Activated T-helper 2 cell treated with anti-CD3 and anti-CD28 coated beads, Interferon-gamma antibody, Interleukin-2, Interleukin-4, amounts not matched to agents 10 μg/mL and 5 μg/mL and 100 μg/mL, durations not matched to agents 14 hours and 24 hours and 36 hours (primary cell): ENCODE results near the gene LCP1. TPM values are rescaled to one million over a fixed set of nuclear protein-coding genes. Genes with fewer than 3 reads are reported as not detected.
A peak's percentile ranks its signal among the peaks of the same experiment; 100 is the strongest.

Experiments
- DNase-seq: peaks from one replicate; pipeline ENCODE4 v3.0.0; 2021; ENCODE audit warnings: low spot score
- H3K27ac Mint-ChIP-seq: one replicate; pipeline ENCODE4 v1.8.0; 2021; ENCODE audit warnings: mixed read lengths
- H3K27me3 Mint-ChIP-seq: one replicate; pipeline ENCODE4 v1.8.0; 2021; ENCODE audit warnings: low read depth, mixed read lengths
- H3K36me3 Mint-ChIP-seq: one replicate; pipeline ENCODE4 v1.8.0; 2021; ENCODE audit warnings: low read depth, mixed read lengths
- H3K4me1 Mint-ChIP-seq: one replicate; pipeline ENCODE4 v1.8.0; 2021; ENCODE audit warnings: low read depth, mixed read lengths
- H3K4me3 Mint-ChIP-seq: one replicate; pipeline ENCODE4 v1.8.0; 2021; ENCODE audit warnings: low read depth, mild to moderate bottlenecking, moderate library complexity, mixed read lengths
- H3K9me3 Mint-ChIP-seq: one replicate; pipeline ENCODE4 v1.8.0; 2021; ENCODE audit warnings: mixed read lengths
- intact Hi-C: fragments of 100-400 bp; cut with micrococcal nuclease; formaldehyde crosslinking; loops from one replicate; pipeline ENCODE4 v1.15.1; 2023
- total RNA-seq: library from RNA; stranded (reverse); gene quantifications from 2 replicates; pipeline ENCODE4 v1.2.3, GENCODE V29; 2022

Gene LCP1
- total RNA-seq, 1 donor from 2014 or later, result 741 TPM

DNA sequence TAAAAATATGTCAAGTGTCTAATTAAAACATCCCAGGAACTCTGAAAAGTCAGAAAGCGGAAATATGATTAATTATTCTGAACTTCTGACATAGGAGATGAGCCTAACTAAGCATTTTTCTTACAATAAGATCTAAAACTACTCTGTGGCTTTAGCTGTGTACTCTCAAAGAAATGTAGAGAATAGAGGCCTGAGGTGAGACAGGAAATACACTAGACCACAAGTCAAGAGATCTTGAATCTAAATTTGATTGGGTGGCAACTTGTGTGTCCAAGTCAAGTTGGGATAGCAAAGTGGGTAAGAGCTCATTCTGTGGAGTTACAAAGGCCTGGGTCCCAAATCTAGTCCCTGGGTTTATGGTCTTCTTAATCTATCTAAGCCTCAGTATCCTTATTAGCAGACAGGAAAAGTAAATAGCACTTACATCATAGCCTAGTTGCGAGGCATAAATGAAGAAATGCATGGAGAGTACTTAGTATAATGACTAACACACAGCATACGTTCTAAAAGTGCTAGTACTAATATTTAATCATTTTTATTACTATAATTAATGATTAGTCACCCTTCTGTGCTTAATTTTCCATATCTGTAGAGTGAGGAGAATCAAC, 20.3 kb upstream of the LCP1 start:
- no peak for DNase-seq
- Mint-ChIP-seq H3K27ac (peak overlapping the region; percentile 53), H3K4me3 (no peak overlapping the region), H3K36me3 (no peaks in the 10 kb centered on the region), H3K27me3 (no peaks in the 10 kb centered on the region), H3K9me3 (no peaks in the 10 kb centered on the region), H3K4me1 (peaks cover 50% of the 10 kb centered on the region)
- intact Hi-C loops, result loop anchor here (1.0 kb wide), 2 partner anchors 9 to 21 kb away; partner anchors contain the start of gene LRRC63

- Mint-ChIP-seq H3K4me3 (no peak overlapping the region), H3K36me3 (no peaks in the 10 kb centered on the region), H3K27me3 (no peaks in the 10 kb centered on the region), H3K4me1 (peaks cover 33% of the 10 kb centered on the region), H3K27ac (no peak overlapping the region), H3K9me3 (no peaks in the 10 kb centered on the region)
- intact Hi-C loops, result no loop called here
- DNase-seq, result no peak
Observed at GRCh38 chr13:46198696-46199193, 16.8 kb upstream of the LCP1 start.

DNA sequence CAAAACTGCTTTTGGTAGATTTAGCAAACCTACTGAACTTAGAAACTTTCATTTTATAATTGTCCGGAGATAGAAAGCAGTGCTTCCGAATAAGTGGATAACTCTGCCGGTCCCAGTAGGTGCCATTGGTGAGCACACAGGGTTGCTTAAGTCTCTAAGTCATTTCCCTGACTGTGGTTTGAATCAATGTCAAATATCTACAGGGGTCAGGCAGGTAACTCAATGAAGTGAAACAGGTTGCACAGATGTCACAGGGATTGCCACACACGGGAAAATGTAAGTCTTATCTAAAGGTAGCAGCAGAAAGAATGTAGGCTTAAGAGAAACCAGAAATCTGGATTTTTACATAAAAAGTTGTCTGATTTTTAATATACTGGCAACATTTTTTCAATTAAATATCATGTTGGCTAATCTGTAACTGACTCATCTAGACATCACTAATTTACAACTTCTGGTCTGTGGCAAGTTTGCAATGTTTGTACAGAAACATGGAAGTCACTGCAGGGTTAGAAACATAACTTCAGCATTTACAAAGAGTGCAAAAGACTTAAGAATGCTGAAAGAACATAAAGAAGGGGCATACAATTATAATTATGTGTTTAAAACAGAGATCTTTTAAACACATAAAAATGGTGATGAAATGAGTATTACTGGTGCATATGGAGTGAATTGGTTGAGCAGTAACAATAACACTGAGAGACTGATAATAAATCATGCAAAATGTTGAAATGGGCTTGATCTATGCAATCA, 15.5 kb upstream of the LCP1 start:
- Mint-ChIP-seq H3K9me3 (no peaks in the 10 kb centered on the region), H3K36me3 (no peaks in the 10 kb centered on the region), H3K27me3 (no peaks in the 10 kb centered on the region), H3K4me3 (no peak overlapping the region), H3K27ac (no peak overlapping the region), H3K4me1 (peaks cover 23% of the 10 kb centered on the region)
- intact Hi-C loops, result no loop called here
- no peak for DNase-seq

GRCh38 chr13:46195016-46195415, 13.0 kb upstream of the LCP1 start:
- Mint-ChIP-seq H3K27me3 (no peaks in the 10 kb centered on the region), H3K27ac (no peak overlapping the region), H3K4me3 (no peak overlapping the region), H3K9me3 (no peaks in the 10 kb centered on the region), H3K4me1 (peaks cover 5% of the 10 kb centered on the region), H3K36me3 (no peaks in the 10 kb centered on the region)
- DNase-seq, result no peak
- intact Hi-C loops, result no loop called here

DNA sequence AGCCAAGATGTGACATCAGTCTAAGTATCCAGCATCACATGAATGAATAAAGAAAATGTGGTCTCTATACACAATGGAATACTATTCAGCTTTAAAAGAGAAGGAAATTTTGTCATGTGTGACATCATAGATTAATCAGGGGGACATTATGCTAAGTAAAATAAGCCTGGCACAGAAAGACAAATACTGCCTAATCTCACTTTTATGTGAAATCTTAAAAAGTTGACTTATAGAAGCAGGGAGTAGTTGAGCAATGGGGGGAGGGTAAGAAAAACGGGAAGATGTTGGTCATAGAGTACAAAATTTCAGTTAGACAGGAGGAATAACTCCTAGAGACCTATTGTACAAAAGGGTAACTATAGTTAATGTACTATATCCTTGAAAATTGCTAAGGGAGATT, 10.4 kb upstream of the LCP1 start:
- H3K9me3 Mint-ChIP-seq, result no peaks in the 10 kb centered on the region
- DNase-seq, result no peak
- H3K36me3 Mint-ChIP-seq, result no peaks in the 10 kb centered on the region
- no peak overlapping the region for H3K27ac Mint-ChIP-seq
- no peak overlapping the region for H3K4me3 Mint-ChIP-seq
- intact Hi-C loops, result no loop called here
- H3K27me3 Mint-ChIP-seq, result no peaks in the 10 kb centered on the region
- peaks cover 2% of the 10 kb centered on the region for H3K4me1 Mint-ChIP-seq

DNA sequence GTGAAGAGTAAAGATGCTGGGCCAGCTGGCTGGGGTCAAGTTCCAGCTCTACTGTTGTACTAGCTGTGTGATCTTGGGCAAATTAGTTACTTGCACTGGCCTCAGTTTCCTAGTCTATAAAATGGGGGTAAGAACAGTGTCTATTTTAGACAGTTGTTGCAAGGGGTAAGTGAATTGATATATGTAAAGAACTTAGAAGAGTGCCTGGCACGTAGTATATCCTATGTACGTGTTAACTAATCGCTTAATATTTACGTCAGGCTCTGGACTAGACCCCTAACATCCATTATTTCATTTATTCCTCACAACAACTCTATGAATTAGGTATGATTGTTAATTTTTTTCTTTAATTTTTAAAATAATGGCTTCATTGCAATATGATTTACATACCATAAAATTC, 3.7 kb upstream of the LCP1 start:
- no peak for DNase-seq
- no peak overlapping the region for H3K4me3 Mint-ChIP-seq
- intact Hi-C loops, result loop anchor here (10.0 kb wide), 1 partner anchor 109 kb away; no protein-coding TSS in a partner anchor
- H3K27ac Mint-ChIP-seq, result no peak overlapping the region
- no peaks in the 10 kb centered on the region for H3K9me3 Mint-ChIP-seq
- peaks cover 38% of the 10 kb centered on the region for H3K4me1 Mint-ChIP-seq
- H3K27me3 Mint-ChIP-seq, result no peaks in the 10 kb centered on the region
- no peaks in the 10 kb centered on the region for H3K36me3 Mint-ChIP-seq

DNA sequence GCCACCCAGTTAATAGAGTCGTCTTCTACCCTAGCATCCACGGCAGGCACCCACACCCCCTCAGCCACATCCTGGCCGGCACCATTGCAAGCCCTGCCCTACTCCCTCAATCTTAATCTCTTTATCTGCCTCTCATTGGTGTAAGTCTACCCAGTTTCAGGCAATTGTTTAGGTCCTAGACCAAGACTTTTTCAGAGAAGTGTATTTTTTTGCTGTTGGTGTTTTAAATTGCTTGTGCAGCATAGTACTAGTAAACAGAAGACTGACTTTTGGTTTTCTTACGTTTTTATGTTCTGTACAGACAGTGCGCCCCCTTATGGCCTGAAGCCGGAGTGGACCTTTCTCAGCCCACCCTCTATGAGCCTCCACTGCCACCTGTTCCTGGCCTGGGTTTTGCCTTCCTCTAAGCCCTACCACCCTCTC, 2.3 kb upstream of the LCP1 start:
- peak overlapping the region; percentile 97 for H3K27ac Mint-ChIP-seq
- DNase-seq, result peak; percentile 70
- peaks cover 13% of the 10 kb centered on the region for H3K36me3 Mint-ChIP-seq
- intact Hi-C loops, result loop anchor here (1.0 to 10.0 kb wide), 4 partner anchors 24 to 132 kb away; partner anchors contain the start of gene ZC3H13
- H3K4me3 Mint-ChIP-seq, result peak overlapping the region; percentile 94
- no peaks in the 10 kb centered on the region for H3K27me3 Mint-ChIP-seq
- no peaks in the 10 kb centered on the region for H3K9me3 Mint-ChIP-seq
- peaks cover 41% of the 10 kb centered on the region for H3K4me1 Mint-ChIP-seq

- intact Hi-C loops, result loop anchor here (2.0 to 10.0 kb wide), 4 partner anchors 36 to 138 kb away; partner anchors contain the start of gene ZC3H13
- peak overlapping the region; percentile 97 for H3K27ac Mint-ChIP-seq
- no peaks in the 10 kb centered on the region for H3K9me3 Mint-ChIP-seq
- H3K4me3 Mint-ChIP-seq, result peak overlapping the region; percentile 94
- no peak for DNase-seq
- peaks cover 44% of the 10 kb centered on the region for H3K4me1 Mint-ChIP-seq
- H3K36me3 Mint-ChIP-seq, result peaks cover 22% of the 10 kb centered on the region
- no peaks in the 10 kb centered on the region for H3K27me3 Mint-ChIP-seq
Observed at GRCh38 chr13:46183018-46183946, 1.3 kb upstream of the LCP1 start.

DNA sequence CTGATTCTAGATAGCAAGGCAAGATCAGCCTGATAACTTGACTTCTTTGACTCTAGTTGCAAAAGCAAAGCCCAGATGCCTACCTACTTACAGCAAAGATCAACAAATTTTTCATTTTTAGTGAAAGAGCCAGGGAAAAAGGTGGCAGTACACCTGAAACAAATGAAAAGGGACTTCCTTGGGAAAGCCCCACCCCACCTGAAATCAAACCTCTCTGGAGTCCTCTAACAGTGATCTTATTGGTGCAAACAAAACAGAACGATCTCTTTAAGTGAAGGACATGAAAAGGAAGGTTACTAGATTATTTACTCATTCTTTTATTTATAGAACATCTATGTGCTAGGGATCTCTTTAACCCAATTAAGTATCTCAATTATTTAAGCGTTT, 507 bp upstream of the LCP1 start:
- Mint-ChIP-seq H3K36me3 (peaks cover 30% of the 10 kb centered on the region), H3K4me1 (peaks cover 50% of the 10 kb centered on the region), H3K4me3 (peak overlapping the region; percentile 94), H3K9me3 (no peaks in the 10 kb centered on the region), H3K27me3 (no peaks in the 10 kb centered on the region), H3K27ac (peak overlapping the region; percentile 97)
- intact Hi-C loops, result loop anchor here (1.0 to 10.0 kb wide), 6 partner anchors 10 to 138 kb away; partner anchors contain the start of genes LRRC63 and ZC3H13
- no peak for DNase-seq

GRCh38 chr13:46181377-46181839, 569 bp downstream of the LCP1 start:
- Mint-ChIP-seq H3K9me3 (no peaks in the 10 kb centered on the region), H3K4me1 (peaks cover 57% of the 10 kb centered on the region), H3K27ac (peak overlapping the region; percentile 97), H3K4me3 (peak overlapping the region; percentile 94), H3K36me3 (peaks cover 39% of the 10 kb centered on the region), H3K27me3 (no peaks in the 10 kb centered on the region)
- intact Hi-C loops, result loop anchor here (1.0 to 10.0 kb wide), 4 partner anchors 21 to 129 kb away; partner anchors contain the start of gene ZC3H13
- no peak for DNase-seq

GRCh38 chr13:46179969-46180763, 1.8 kb downstream of the LCP1 start:
- H3K36me3 Mint-ChIP-seq, result peaks cover 48% of the 10 kb centered on the region
- no peaks in the 10 kb centered on the region for H3K9me3 Mint-ChIP-seq
- H3K27me3 Mint-ChIP-seq, result no peaks in the 10 kb centered on the region
- H3K4me3 Mint-ChIP-seq, result peak overlapping the region; percentile 94
- no peak for DNase-seq
- intact Hi-C loops, result loop anchor here (1.0 to 10.0 kb wide), 5 partner anchors 11 to 128 kb away; partner anchors contain the start of gene ZC3H13
- peaks cover 63% of the 10 kb centered on the region for H3K4me1 Mint-ChIP-seq
- H3K27ac Mint-ChIP-seq, result peak overlapping the region; percentile 88
